ENCODE measurements around the gene FOXP1. TPM values are rescaled to one million over a fixed set of nuclear protein-coding genes. Genes with fewer than 3 reads are reported as not detected.

The FOXP1 gene
- polyA plus RNA-seq, 1 donor from 2014 or later = 5.6 TPM

DNA sequence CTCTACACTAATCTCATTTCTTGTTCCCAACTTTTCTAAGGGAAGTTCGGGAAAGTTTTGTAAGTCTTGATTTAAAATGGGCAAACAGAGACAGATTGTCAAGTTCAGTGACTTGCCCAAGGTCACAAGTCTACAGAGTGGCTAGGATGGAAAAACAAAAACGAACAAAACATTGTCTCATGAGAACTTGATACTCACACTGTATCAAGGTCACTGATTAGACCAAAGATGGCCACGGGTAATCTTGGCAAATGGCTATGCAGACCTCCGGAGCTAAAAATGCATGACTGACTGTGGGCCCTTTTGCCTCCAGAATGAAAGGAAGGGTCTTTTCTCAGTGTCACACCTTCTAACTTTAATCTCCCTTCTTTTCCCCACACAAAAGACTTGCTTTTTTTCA, 460.9 kb downstream of the FOXP1 start:
- H4K20me1 ChIP-seq (ENCODE audit: insufficient read depth) = no peaks in the 10 kb centered on the region
- H2AFZ ChIP-seq (ENCODE audit: low read depth, low read length) = no peak overlapping the region
- no peak overlapping the region for H3K9ac ChIP-seq (ENCODE audit: low read length)
- no peaks in the 10 kb centered on the region for H3K9me3 ChIP-seq (ENCODE audit: low read length)
- no peaks in the 10 kb centered on the region for H3K79me2 ChIP-seq (replicated peaks; ENCODE audit: insufficient read depth, low read length)
- H3K27ac ChIP-seq (ENCODE audit: low read length) = no peak overlapping the region
- H3K9me2 ChIP-seq (ENCODE audit: insufficient read depth, low read length) = no peaks in the 10 kb centered on the region
- no peaks in the 10 kb centered on the region for H3F3A ChIP-seq (ENCODE audit: insufficient read depth, low read length, poor library complexity, severe bottlenecking)
- no peak overlapping the region for H3K4me3 ChIP-seq (ENCODE audit: low read length)
- TF ChIP-seq MXI1 (conservative IDR thresholded peaks at IDR 0.05; ENCODE audit: poor library complexity, severe bottlenecking) = no peak
- no peak for TF ChIP-seq POLR2AphosphoS5 (IDR thresholded peaks at IDR 0.05)
- TF ChIP-seq, protein P1, sequence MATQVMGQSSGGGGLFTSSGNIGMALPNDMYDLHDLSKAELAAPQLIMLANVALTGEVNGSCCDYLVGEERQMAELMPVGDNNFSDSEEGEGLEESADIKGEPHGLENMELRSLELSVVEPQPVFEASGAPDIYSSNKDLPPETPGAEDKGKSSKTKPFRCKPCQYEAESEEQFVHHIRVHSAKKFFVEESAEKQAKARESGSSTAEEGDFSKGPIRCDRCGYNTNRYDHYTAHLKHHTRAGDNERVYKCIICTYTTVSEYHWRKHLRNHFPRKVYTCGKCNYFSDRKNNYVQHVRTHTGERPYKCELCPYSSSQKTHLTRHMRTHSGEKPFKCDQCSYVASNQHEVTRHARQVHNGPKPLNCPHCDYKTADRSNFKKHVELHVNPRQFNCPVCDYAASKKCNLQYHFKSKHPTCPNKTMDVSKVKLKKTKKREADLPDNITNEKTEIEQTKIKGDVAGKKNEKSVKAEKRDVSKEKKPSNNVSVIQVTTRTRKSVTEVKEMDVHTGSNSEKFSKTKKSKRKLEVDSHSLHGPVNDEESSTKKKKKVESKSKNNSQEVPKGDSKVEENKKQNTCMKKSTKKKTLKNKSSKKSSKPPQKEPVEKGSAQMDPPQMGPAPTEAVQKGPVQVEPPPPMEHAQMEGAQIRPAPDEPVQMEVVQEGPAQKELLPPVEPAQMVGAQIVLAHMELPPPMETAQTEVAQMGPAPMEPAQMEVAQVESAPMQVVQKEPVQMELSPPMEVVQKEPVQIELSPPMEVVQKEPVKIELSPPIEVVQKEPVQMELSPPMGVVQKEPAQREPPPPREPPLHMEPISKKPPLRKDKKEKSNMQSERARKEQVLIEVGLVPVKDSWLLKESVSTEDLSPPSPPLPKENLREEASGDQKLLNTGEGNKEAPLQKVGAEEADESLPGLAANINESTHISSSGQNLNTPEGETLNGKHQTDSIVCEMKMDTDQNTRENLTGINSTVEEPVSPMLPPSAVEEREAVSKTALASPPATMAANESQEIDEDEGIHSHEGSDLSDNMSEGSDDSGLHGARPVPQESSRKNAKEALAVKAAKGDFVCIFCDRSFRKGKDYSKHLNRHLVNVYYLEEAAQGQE (IDR thresholded peaks at IDR 0.05; ENCODE audit: borderline replicate concordance) = no peak
- no peak for TF ChIP-seq EP300 (conservative IDR thresholded peaks at IDR 0.05; ENCODE audit: poor library complexity, severe bottlenecking)
- TF ChIP-seq, protein P2, sequence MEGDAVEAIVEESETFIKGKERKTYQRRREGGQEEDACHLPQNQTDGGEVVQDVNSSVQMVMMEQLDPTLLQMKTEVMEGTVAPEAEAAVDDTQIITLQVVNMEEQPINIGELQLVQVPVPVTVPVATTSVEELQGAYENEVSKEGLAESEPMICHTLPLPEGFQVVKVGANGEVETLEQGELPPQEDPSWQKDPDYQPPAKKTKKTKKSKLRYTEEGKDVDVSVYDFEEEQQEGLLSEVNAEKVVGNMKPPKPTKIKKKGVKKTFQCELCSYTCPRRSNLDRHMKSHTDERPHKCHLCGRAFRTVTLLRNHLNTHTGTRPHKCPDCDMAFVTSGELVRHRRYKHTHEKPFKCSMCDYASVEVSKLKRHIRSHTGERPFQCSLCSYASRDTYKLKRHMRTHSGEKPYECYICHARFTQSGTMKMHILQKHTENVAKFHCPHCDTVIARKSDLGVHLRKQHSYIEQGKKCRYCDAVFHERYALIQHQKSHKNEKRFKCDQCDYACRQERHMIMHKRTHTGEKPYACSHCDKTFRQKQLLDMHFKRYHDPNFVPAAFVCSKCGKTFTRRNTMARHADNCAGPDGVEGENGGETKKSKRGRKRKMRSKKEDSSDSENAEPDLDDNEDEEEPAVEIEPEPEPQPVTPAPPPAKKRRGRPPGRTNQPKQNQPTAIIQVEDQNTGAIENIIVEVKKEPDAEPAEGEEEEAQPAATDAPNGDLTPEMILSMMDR (IDR thresholded peaks at IDR 0.05; ENCODE audit: poor library complexity, severe bottlenecking) = no peak
- TF ChIP-seq SMC3 (conservative IDR thresholded peaks at IDR 0.05; ENCODE audit: poor library complexity) = no peak
- TF ChIP-seq RAD21 (conservative IDR thresholded peaks at IDR 0.05) = no peak
- H3K4me2 ChIP-seq (ENCODE audit: low read length) = no peak overlapping the region
- no peaks in the 10 kb centered on the region for H3K36me3 ChIP-seq (ENCODE audit: insufficient read depth, low read length)
- H3K27me3 ChIP-seq (ENCODE audit: insufficient read depth, low read depth, low read length) = no peaks in the 10 kb centered on the region

DNA sequence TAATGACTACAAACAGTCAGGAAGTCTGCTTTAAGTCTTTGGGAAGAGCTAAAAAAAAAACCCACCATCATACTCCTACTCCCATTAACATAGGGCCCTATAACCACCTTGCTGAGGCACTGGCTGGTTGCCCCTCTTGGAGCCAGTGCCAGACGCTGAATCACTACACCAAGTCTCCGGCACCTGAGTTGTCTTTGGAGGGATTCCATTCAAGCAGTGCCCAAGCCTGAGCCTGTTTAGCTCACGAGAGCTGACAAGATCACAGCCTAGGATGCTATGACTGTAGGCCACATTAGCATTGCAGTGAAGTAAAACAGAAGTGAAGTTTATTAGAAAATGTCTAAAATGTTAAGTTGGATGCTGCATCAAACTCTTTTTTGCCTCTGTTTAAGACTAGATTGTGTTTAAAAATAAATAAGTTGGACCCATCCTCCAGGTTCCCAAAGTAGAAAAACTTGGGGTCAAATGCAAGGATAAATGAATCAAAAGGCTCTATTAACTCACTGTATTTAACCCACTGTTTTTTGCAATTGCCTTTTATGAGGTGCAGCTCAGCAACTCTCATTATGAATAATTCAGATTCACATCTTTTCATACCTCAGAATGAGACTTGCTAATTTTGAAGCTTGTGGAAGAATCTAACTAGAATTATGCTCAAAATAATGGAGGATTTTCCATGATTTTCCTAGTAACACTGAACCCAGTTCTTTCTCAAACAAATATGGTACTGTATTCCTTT, 461.9 kb downstream of the FOXP1 start:
- H3K9me3 ChIP-seq (ENCODE audit: low read length) = no peaks in the 10 kb centered on the region
- no peaks in the 10 kb centered on the region for H4K20me1 ChIP-seq (ENCODE audit: insufficient read depth)
- no peak overlapping the region for H3K4me3 ChIP-seq (ENCODE audit: low read length)
- H3K27ac ChIP-seq (ENCODE audit: low read length) = no peak overlapping the region
- H3K36me3 ChIP-seq (ENCODE audit: insufficient read depth, low read length) = no peaks in the 10 kb centered on the region
- H2AFZ ChIP-seq (ENCODE audit: low read depth, low read length) = no peak overlapping the region
- H3K9ac ChIP-seq (ENCODE audit: low read length) = no peak overlapping the region
- H3K79me2 ChIP-seq (replicated peaks; ENCODE audit: insufficient read depth, low read length) = no peaks in the 10 kb centered on the region
- no peak overlapping the region for H3K4me2 ChIP-seq (ENCODE audit: low read length)
- H3K27me3 ChIP-seq (ENCODE audit: insufficient read depth, low read depth, low read length) = no peaks in the 10 kb centered on the region
- H3F3A ChIP-seq (ENCODE audit: insufficient read depth, low read length, poor library complexity, severe bottlenecking) = no peaks in the 10 kb centered on the region
- TF ChIP-seq SMC3 (conservative IDR thresholded peaks at IDR 0.05; ENCODE audit: poor library complexity) (no peak), EZH2 (IDR thresholded peaks at IDR 0.05; ENCODE audit: borderline replicate concordance, insufficient read depth, low read length, poor library complexity, severe bottlenecking) (no peak), TAF1 (IDR thresholded peaks at IDR 0.05; ENCODE audit: low read depth) (no peak), RAD21 (conservative IDR thresholded peaks at IDR 0.05) (no peak), MXI1 (conservative IDR thresholded peaks at IDR 0.05; ENCODE audit: poor library complexity, severe bottlenecking) (no peak), EP300 (conservative IDR thresholded peaks at IDR 0.05; ENCODE audit: poor library complexity, severe bottlenecking) (no peak)
- TF ChIP-seq, protein P2 (IDR thresholded peaks at IDR 0.05; ENCODE audit: poor library complexity, severe bottlenecking) = no peak
- H3K9me2 ChIP-seq (ENCODE audit: insufficient read depth, low read length) = no peaks in the 10 kb centered on the region
